ENCODE data around the gene B4GALNT4.
"Not testable (repeated sequence)": the region's sequence is repeated elsewhere in the genome, so short reads cannot be mapped to it uniquely, and the experiment has no call there.

Gene B4GALNT4

DNA sequence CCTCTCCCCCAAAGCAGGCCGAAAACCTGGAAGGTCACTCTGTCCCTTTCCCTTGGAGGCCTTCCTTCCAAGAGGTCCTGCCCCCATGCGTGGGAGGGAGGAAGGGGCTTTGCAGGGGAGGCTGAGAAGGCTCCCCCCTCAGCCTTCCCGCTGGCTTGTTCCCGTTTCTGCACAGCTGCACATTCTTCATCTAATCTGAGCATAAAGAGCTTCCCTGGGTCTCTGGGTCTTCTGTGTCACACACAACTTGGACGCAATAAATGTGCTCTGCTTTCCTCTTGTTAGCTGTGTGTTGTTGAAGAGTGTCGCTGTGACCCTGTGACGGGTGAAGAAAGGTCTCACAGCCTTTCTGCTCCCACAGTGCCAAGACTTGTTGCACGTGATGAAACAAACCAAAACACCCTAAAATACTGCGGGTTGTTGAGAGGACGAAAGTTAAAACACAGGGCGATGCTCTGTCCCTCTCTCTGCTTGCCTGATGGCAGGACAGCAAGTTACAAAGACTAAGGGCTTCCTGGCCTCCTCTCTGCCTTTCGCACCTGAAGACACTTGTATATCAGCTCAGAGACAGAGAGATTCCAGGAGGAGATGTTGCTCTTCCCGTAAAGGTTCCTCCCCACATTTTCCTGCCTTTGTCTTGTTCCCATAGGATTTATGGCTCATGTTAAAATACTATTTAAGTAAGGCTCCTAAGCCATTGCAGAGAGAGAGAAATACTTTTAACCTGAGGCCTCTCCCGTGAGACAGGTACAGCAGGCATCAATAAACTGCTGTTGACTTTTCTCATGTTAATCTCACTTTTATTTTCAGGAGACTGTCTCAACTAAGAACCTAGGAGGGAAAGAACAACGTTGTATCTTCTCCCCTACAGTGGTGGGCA is 33.3 kb upstream of the B4GALNT4 start:
- DNase-seq = no peak

DNA sequence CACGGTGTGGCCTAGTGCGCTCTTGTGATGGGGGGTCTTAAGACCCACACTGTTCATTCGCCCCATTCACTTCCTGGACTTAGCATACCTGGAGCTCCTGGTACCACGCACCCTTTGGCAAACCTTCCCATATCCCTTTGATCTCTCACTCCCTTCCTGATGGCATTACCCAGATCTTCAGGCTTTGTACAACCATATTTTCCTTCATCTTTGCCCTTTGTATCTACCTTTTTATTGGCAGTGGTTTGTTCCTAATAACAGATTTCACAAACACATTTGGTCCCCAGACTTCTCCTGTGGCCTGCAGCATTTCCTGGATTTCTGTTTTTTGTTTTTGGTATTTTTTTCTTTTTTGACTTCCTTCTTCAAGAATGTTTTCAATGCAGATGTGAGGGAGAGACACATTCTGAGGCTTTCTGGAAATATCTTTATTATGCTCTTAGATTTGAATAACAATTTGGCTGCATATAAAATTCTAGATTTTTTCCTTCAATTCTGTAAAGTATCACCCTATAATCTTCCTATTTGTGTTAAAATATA is 32.6 kb upstream of the B4GALNT4 start:
- DNase-seq = no peak

GRCh38 chr11:337711-338110 is 31.6 kb upstream of the B4GALNT4 start:
- DNase-seq = no peak

GRCh38 chr11:339963-340362 is 29.3 kb upstream of the B4GALNT4 start:
- DNase-seq = no peak

DNA sequence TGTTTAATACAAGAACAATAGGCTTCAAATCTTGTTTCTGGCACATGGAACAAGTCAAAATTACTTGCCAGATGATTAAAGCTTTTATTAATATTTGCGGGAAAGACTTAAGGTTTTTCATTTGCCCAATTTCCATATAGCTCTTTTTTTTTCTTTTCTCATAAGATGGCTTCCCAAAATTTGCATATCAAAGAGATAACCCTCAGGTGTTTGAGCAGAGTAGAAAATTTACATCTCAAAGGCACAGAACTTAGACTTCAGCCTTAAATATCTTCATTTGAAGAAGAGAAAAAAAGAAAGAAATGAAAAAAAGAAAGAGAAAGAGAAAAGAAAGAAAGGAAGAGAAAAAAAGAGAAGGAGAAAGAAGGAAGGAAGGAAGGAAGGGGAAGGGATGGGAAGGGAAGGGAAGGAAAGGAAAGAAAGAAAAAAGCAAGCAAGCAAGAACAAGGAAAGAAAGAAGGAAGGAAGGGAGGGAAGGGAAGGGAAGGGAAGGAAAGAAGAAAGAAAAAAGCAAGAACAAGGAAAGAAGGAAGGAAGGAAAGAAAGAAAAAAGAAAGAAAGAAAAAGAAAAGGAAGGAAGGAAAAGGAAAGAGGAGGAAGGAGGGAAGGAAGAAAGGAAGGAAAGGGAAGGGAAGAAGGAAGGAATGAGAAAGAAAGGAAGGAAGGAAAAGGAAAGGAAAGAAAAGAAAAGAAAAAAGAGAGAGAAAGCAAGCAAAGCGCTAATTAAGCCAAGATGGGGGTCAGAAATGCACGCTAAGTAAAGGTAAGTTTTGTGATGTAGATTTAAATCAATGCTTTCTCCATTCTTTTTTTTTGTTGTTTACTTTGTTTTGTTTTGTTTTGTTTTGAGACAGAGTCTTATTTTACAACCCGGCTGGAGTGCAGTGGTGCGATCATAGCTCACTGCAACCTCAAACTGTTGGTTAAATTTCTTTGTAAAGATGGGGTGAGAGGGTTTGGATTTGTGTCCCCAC is 28.5 kb upstream of the B4GALNT4 start:
- no peak for DNase-seq

DNA sequence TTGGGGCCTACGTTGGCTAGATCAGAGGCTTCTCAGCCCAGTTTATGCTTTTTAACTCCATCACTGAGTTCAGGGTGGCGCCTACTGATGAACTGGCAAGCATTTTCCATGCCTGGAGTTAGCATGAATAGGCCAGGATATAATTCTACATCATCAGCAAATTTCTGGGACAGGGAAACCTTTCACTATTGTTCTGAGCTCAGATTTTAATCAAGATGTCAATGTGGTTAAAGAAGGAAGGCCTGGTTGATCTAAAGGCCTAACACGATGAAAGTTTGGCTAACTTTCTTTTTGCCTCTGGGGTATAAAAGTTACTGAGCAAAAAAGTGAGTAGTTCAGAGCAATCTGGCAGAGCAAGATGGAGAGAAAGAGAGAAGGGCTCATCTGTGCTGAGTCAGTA is 27.0 kb upstream of the B4GALNT4 start:
- DNase-seq = no peak

DNA sequence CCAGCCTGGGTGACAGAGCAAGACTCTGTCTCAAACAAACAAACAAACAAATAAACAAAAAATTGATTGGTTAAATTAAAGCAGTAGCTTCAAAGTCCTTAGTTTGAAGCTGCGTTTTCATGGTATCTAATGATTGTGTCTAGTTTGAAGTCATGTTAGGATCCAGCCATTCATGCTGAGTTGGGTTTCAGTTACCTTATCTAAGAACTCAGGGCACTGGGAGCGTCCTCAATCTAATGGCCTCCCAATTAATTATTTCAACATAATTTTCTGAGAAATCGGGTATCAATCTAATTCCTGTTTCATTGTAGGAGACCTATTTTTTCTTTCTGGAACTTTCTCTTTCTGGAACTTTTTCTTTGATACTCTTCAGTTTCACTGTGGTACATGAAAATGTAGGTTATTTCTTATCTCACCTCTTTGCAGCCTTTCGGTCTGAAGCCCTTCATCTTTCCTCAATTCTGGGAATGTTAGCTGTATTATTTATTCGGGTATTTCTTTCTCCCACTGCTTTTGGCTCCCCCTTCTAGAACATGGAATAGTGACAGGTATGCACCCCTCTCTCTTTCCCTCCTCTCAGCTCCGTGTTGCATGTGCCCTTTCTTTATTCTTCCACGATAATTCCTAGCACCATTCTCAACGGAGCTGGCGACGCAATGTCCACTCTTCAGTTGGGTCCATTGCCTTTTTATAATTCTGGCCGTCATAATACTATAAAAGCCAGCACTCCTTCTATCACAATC is 24.3 kb upstream of the B4GALNT4 start:
- DNase-seq = no peak

DNA sequence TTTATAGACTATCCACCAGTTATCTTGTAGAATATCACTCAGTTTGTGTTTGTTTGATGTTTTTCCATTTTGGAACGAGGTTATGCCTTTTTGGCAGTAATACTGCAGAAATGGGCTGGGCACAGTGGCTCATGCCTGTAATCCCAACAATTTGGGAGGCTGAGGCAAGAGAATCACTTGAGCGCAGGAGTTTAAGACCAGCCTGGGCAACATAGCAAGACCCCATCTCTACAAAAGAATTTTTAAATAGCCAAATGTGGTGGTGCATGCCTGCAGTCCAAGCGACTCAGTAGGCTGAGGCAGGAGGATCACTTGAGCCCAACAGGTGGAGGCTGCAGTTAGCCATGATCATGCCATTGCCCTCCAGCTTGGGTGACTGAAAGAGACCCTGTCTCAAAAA is 22.8 kb upstream of the B4GALNT4 start:
- no peak for DNase-seq

DNA sequence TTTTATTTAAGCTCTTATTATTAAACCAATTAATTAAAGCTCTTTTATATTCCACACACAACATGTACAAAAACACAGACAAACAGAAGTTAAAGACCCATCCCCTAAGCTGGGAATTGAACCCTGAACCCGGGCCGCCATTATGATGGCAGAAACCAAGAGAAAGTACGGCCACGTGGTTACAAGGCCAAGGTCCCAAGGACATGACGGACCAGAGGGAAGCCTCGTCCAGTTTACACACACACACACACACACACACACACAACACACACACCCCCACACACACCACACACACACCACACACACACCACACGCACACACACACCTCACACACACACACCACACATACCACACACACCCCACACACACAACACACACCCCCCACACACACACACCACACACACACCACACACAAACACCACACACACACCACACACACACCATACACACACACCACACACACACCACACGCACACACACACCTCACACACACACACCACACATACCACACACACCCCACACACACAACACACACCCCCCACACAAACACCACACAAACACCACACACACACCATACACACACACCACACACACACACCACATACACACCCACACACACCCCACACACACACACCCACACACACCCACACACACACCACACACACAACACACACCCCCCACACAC is 19.9 kb upstream of the B4GALNT4 start:
- not testable (repeated sequence) for DNase-seq

- not testable (repeated sequence) for DNase-seq
These were observed 19.1 kb upstream of the B4GALNT4 start for GRCh38 chr11:350033-350722.

- DNase-seq = peak in 1 of 2 donors; percentile 35
These were observed 18.5 kb upstream of the B4GALNT4 start for GRCh38 chr11:350723-351255.

DNA sequence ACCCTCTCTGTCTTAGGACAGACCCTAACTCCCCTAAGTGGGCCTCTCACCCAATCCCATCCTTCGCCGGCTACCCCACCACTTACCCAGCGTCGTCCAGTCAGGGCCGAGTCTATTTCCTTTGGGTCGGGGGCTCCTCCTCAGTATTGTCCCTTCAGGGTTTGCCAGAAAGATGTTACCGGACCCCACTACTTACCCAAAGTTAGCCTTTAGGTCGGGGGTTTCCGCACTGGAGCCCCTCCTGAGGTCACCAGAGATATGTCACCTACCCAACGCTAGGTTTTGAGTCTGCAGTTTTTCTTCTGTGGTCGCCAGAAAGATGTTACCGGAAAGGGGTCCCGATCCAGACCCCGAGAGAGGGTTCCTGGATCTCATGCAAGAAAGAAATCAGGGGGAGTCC is 17.9 kb upstream of the B4GALNT4 start:
- no peak for DNase-seq

GRCh38 chr11:352456-353031 is 16.8 kb upstream of the B4GALNT4 start:
- no peak for DNase-seq

DNA sequence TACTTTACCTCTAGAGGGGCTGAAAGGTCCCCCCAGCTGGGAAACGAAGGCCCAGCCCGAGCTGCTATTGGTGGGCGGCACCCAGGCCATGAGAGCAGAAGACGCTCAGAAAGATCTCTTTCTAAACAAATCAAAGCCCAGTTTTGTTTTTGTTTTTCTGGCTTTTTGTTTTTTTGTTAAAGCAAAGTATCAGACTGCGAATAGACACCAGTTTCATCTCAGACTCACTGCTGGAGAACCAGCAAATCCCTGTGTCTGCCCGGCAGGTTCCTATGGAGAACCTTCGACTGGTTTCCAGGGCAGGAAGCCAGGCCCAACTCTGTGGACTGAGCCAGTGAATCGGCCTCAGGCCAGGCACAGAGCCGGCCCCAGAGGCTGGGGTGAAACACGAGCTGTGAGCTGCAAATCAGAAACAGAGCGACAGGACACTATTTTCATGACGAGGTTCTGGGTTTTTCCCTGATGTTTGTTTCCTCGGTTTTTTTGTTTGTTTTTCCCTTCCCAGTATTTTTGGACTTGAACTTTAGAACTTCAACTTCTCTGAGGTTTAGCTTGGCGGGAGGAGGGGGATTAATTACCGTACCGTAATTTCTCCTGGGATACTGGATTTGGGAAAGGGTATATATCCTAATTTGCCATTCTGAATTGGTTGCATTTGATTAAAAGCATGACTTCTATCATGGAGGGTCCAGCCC is 16.0 kb upstream of the B4GALNT4 start:
- no peak for DNase-seq

- DNase-seq = peak; percentile 91 to 93
These were observed 13.5 kb upstream of the B4GALNT4 start for GRCh38 chr11:355581-356458.

GRCh38 chr11:356610-357009 is 12.7 kb upstream of the B4GALNT4 start:
- DNase-seq = no peak

- DNase-seq = no peak
These were observed 11.7 kb upstream of the B4GALNT4 start for GRCh38 chr11:357582-357981.

GRCh38 chr11:358129-358800 is 11.0 kb upstream of the B4GALNT4 start:
- no peak for DNase-seq
